ENCODE results near the gene TPT1.

GRCh38 chr13:45339399-45339798, 1.6 kb downstream of the TPT1 start:
- TF ChIP-seq ZNF70 (CRISPR knock-in tag; IDR thresholded peaks at IDR 0.05) (no peak), RARB (CRISPR knock-in tag; IDR thresholded peaks at IDR 0.05) (no peak), CREB5 (CRISPR knock-in tag; IDR thresholded peaks at IDR 0.05; ENCODE audit: low read depth) (no peak), GLIS3 (CRISPR knock-in tag; IDR thresholded peaks at IDR 0.05) (no peak), POU6F1 (CRISPR knock-in tag; IDR thresholded peaks at IDR 0.05; ENCODE audit: borderline replicate concordance, low read depth) (no peak), ZNF8 (CRISPR knock-in tag; IDR thresholded peaks at IDR 0.05) (no peak), ZFP3 (CRISPR knock-in tag; IDR thresholded peaks at IDR 0.05) (no peak), PPARA (CRISPR knock-in tag; IDR thresholded peaks at IDR 0.05; ENCODE audit: borderline replicate concordance) (no peak), ZFP30 (CRISPR knock-in tag; IDR thresholded peaks at IDR 0.05) (no peak)

All from SK-N-SH treated with all-trans-retinoic acid at 6 μM for 48 hours (cell line).